Activated T-helper 1 cell treated with anti-CD3 and anti-CD28 coated beads, Interleukin-2, amount 50 U/mL, for 16 hours (primary cell): ENCODE data around the gene CRYM.
"Not testable (repeated sequence)": the region's sequence is repeated elsewhere in the genome, so short reads cannot be mapped to it uniquely, and the experiment has no call there.

Experiments used
- DNase-seq, 2 donors: peaks; one replicate each; pipeline ENCODE4 v3.0.0-alpha.2; 2020; ENCODE audit warnings: low read depth in 1 of 2, low spot score in 1 of 2

Gene CRYM

GRCh38 chr16:21250072-21250923, 27.8 kb downstream of the CRYM start:
- DNase-seq: no peak

- DNase-seq: not testable (repeated sequence)
These were observed 29.9 kb downstream of the CRYM start for GRCh38 chr16:21248179-21248578.

DNA sequence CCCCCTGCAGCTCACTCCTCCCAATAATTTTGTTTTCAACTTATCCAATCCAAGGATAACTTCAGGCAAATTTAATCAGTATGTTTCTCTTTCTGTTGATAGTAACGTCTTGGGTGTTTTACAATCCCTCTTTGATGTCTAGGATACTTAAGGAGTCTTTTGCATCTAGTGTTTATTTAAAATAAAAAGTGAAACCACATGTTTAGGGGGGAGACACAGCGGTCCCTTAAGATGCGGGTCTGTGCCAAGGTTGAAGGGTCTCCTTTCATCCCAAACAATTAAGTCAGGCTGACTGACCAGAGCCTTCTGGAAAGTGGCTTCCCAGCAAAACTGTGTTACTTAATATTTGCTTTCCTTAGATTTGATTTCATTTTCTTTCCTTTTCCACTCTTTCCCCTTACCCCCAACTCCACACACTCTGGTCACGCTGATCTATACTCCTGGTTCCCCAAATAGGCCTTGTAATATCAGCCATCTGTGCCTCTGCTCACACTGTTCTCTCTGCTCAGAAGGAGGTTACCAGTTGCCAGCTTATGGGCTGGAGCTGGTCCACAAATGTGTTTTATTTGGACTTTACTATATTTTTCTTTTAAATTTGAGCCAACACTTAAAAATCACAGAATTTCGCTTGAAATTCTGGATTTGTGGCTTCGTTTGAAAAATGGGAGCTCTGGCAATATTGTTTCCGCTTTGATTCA, 33.4 kb downstream of the CRYM start:
- no peak for DNase-seq

- DNase-seq: no peak
These were observed 35.3 kb downstream of the CRYM start for GRCh38 chr16:21242756-21243155.

DNA sequence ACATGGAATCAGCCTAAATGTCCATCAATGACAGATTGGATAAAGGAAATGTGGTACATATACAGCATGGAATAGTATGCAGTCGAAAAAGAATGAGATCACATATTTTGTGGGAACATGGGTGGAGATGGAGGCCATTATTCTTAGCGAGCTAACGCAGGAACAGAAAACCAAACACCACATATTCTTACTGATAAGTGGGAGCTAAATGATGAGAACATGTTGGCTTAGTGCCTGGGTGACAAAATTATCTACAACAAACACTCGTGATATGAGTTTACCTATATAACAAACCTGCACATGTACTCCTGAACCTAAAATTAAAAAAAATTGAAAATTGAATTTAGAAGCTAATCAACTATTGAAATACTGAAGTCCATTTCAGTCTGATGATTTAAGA, 38.4 kb downstream of the CRYM start:
- DNase-seq: no peak

DNA sequence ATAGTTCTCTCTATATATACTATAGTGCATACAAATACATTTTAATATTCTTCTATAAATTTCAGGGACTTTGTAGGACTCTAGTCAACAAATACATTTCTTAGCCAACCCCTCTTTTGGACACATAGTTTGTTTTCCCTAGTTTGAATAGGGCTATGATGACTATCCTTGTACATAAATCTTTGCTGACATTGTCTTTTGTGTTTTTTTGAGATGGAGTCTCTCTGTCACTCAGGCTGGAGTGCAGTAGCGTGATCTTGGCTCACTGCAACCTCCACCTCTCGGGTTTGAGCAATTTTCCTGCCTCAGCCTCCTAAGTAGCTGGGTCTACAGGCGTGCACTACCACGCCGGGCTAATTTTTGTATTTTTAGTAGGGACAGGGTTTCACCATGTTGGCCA, 41.3 kb downstream of the CRYM start:
- no peak for DNase-seq

DNA sequence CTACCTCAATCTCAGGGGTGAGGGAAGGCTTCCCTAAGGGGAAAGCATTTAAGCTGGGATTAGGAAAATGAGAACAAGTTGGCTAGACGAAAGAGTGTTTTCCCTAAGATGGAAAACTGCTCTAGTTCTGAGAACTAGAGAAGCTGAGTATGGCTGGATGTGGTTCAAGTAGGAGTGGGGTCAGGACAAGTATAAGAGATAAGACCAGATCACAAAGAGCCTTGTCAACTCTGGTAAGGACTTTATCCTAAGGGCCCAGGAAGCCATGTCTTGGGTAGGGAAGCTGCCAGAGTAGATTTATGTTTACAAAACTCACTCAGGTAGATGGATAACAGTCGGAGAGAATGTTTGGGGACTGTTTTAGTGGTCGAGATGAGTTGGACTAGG, 42.9 kb downstream of the CRYM start:
- no peak for DNase-seq

- no peak for DNase-seq
These were observed 44.5 kb downstream of the CRYM start, which contains the start of gene ANKS4B for GRCh38 chr16:21233521-21234150. TSS of gene ANKS4B (plus strand) at chr16:21233699. CDS start at chr16:21233738, 39 bp downstream.

GRCh38 chr16:21233045-21233520, 45.0 kb downstream of the CRYM start:
- no peak for DNase-seq

GRCh38 chr16:21228361-21228872, 49.7 kb downstream of the CRYM start:
- DNase-seq: no peak

DNA sequence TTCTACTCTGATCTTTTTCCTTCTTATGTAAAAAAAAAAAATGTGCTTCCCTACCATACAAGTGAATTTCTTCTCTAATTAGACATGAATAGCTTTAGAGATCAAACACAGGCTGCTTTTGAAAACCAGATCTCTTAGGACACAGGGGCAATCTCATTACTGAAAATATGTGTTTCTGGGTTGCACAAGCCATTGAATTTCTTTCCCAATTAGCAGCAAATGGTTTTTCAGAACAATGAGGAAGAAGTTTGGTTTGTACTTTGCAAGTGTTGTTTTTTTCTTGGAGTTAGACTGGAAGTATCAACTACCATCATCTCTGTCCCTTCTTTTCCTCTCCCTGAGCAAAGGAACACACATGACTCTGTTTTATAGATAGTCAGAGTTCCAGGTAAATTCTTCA, 50.2 kb downstream of the CRYM start:
- no peak for DNase-seq

DNA sequence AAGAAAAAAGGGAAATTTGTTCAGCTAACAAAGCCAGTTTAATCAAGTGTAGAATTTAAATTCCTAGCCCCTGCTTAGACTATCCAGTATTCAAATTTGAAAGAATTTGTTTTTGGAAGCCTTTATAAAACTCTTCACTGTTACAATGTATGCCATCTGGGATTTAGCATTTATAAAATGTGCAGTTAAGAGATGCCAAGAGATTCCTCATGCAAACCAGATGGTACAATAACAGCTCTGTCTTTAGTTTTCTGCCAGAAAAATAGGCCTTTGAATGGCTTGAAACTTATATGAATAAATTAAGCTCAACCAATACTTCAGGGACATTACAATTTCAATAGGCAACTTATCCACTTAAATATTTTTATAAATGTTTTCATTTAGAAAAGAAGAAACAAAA, 51.3 kb downstream of the CRYM start:
- no peak for DNase-seq

DNA sequence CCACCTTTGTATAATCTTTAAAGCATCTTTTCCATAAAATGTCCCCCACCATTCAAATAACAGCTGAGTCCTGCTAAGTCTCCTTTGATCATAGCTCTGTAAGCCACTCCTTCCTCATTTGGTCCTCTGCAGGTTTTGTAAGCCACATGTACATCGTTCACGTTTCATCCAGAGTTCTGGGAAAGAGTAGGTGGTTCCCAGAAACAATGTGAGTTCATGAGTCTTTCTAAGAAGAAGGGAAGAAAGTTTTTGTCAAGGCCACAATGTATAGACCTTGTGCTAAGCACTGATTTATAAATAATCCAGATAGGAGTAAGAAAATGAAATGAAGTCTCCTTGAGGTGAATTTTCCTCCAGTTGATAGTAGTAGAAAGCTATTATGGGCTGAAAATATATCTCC, 53.3 kb downstream of the CRYM start:
- DNase-seq: no peak

DNA sequence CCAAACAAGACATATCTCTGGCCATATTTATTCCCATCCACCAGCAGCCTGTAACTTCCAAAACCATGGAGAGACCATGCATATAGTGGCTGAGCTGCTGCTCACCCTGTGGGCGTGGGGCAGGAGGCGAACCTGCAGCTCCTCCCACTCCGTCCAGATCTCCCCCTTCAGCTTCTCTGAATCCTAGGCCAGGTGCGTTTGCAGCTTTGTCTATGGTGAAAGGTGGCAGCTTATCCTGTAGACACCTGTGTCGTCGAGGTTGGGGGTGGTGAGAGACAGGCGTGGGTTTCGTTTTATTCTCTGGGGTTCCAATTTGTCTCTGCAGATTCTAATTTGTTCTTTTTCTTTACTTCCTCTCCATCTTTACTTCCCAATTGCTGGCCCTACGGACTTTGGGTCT, 54.3 kb downstream of the CRYM start:
- no peak for DNase-seq

GRCh38 chr16:21222495-21223337, 55.4 kb downstream of the CRYM start:
- DNase-seq: no peak

- DNase-seq: no peak
These were observed 58.5 kb downstream of the CRYM start for GRCh38 chr16:21219551-21219950.

DNA sequence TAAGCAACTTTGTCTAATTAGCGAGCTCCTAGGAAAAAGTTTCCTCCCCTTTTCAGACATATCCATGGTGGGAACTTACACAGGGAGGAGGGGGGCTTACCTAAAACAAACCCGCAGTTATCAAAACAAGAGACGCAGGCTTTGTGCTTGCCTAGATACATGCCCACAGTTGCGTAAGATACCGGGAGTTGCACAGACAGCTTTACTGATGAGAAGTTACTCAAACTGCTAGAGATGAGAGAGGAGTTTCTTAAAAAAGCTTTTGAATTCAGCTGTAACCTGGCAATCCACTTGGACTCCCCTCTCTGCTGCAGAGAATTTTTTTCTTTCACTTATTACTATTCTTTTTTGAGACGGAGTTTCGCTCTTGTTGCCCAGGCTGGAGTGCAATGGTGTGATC, 59.9 kb downstream of the CRYM start:
- no peak for DNase-seq

DNA sequence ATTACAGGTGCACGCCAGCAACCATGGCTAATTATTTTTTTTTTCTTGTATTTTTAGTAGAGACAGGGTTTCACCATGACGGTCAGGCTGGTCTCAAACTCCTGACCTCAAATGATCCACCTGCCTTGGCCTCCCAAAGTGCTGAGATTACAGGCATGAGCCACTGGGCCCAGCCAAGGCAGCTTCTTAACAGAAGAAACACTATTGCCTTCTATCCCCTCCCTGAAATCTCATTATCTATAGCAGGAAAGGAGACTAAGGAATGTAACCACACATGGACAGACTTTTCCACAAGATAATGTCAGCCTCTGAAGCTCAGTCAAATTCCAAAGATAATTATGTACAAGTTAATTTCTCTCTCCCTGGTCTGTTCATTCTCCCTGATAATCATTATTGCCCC, 61.0 kb downstream of the CRYM start:
- no peak for DNase-seq

- DNase-seq: no peak
These were observed 64.0 kb downstream of the CRYM start for GRCh38 chr16:21214086-21214485.

DNA sequence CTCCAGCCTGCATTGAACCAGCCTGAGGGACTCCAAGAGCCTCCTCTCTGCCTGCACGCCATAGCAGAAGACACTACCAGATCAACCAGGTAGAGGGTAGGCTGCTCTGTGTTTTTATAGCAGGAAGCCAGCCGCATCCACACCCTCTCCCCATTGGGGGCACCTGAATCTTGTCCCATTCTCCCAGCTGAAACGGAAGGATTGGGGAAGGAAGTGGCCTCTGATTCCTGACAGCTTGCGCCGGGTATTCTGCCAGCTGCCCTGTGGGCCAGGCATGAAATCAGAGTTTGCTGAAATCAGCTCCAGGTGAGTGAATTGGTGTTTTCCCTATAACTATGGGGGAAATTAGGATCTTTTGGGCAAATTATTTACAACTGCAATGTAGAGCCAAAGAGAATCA, 66.6 kb downstream of the CRYM start, which contains the start of gene ZP2:
Gene ZP2, minus strand, starts transcription at position 89 of the 400 bp plus-strand sequence. Its CDS starts 27 bp downstream, at position 62.
- no peak for DNase-seq
